GM12891 (cell line): ENCODE measurements around the gene NKIRAS2.

Experiments used
- POLR2A ChIP-seq: IDR thresholded peaks from 2 replicates; pipeline ENCODE4 v1.6.1; 2011; ENCODE audit warnings: low read depth, low read length, control low read depth
- TAF1 ChIP-seq: IDR thresholded peaks from 2 replicates; pipeline ENCODE4 v1.6.1; 2011; ENCODE audit warnings: low read depth, low read length, control low read depth

DNA sequence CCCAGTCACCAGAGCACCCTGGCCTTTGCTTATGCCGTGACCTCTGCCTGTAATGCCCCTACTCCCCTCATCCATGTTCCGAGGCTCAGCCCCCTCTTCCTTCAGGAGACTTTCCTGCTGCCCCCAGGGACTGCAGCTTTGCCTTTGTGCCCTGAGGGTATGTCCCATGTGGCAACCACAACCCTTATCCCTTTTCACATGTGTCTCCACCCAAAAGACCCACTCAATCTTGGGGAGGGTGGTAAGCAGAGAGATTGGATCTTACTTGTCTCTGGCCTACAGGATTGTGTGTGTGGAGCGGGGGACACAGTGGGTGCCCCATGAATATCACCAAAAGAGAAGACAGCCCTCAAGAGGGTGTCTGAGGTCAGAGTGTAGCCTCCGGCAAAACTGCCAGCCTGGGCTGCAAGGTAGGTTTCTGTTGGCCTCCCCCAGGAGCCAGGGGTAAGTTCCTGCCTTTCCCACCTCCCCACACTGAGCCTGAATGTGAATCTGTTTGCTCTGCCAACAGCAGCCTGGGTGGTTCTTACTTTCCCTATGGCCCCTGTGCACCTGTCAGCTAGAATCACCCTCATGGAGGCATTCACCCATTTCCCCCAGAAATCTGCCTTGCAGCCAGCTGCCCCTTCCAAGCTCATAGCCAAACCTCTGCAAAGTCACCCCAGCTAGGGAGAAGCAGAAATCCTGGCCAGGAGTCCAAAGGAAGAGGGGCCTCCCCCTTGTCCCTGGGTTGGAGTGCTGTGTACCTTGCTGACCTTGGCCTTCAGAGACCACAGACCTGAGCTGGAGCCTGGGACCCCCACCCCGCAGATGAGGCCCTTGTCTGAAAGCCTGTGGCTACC lies 42.0 kb downstream of the NKIRAS2 start:
- TF ChIP-seq POLR2A: no peak
- no peak for TF ChIP-seq TAF1
